Natural killer cell (primary cell): ENCODE data around the gene F5. TPM values are rescaled to one million over a fixed set of nuclear protein-coding genes. Genes with fewer than 3 reads are reported as not detected.

Experiments
- ATAC-seq, 3 donors: fragments of 150-1000 bp in 2 of 3; fragments of 200-7000 bp in 1 of 3; cut with Tn5 transposase; 1 replicate in 1 of 3; 2 replicates in 2 of 3; pipeline ENCODE4 v1.10.0; 2021; ENCODE audit warnings: mild to moderate bottlenecking in 2 of 3, moderate library complexity in 2 of 3
- DNase-seq, 2 donors: peaks; one replicate each; pipeline versions ENCODE4 v3.0.0 to v3.0.0-alpha.2; 2013 to 2021; ENCODE audit warnings: mixed read lengths in 1 of 2
- H3K27ac ChIP-seq: one replicate; pipeline ENCODE4 v1.5.1; 2013; ENCODE audit warnings: mild to moderate bottlenecking, low read length
- H3K27me3 ChIP-seq: one replicate; pipeline ENCODE4 v1.6.1; 2013; ENCODE audit warnings: low read length; ENCODE audit not compliant: control insufficient read depth, insufficient read depth
- H3K36me3 ChIP-seq: one replicate; pipeline ENCODE4 v1.6.1; 2013; ENCODE audit warnings: low read length; ENCODE audit not compliant: control insufficient read depth, insufficient read depth
- H3K4me1 ChIP-seq: one replicate; pipeline ENCODE4 v1.6.1; 2013; ENCODE audit warnings: low read length; ENCODE audit not compliant: control insufficient read depth, insufficient read depth
- H3K4me3 ChIP-seq: one replicate; pipeline ENCODE4 v1.5.1; 2013; ENCODE audit warnings: low read length
- H3K9me3 ChIP-seq: one replicate; pipeline ENCODE4 v1.6.1; 2013; ENCODE audit warnings: low read length; ENCODE audit not compliant: control insufficient read depth, insufficient read depth
- H3K27ac Mint-ChIP-seq, 2 donors: one replicate each; pipeline ENCODE4 v1.8.0; 2022; ENCODE audit warnings: mild to moderate bottlenecking in 2 of 2, mixed read lengths in 2 of 2, moderate library complexity in 1 of 2
- H3K27me3 Mint-ChIP-seq, 2 donors: one replicate each; pipeline ENCODE4 v1.8.0; 2022; ENCODE audit warnings: low read depth in 2 of 2, mixed read lengths in 2 of 2
- H3K36me3 Mint-ChIP-seq: one replicate; pipeline ENCODE4 v1.8.0; 2022; ENCODE audit warnings: mixed read lengths
- H3K4me1 Mint-ChIP-seq, 2 donors: one replicate each; pipeline ENCODE4 v1.8.0; 2022; ENCODE audit warnings: mixed read lengths in 2 of 2
- H3K4me3 Mint-ChIP-seq: one replicate; pipeline ENCODE4 v1.8.0; 2022; ENCODE audit warnings: mild to moderate bottlenecking, moderate library complexity, mixed read lengths
- H3K9me3 Mint-ChIP-seq, 2 donors: one replicate each; pipeline ENCODE4 v1.8.0; 2022; ENCODE audit warnings: mixed read lengths in 2 of 2
- CTCF ChIP-seq: fragments of 200-600 bp; IDR thresholded peaks from one replicate; pipeline ENCODE4 v1.8.0; 2022; ENCODE audit warnings: antibody characterized with exemption
- WGBS: methylation state at CpG from one replicate; pipeline ENCODE4 v1.1.7; 2013; ENCODE audit warnings: missing lambda C conversion rate; ENCODE audit not compliant: insufficient coverage; 5-methylcytosine and 5-hydroxymethylcytosine counted together
- intact Hi-C: fragments of 100-400 bp; cut with micrococcal nuclease; formaldehyde crosslinking; loops from one replicate; pipeline ENCODE4 v1.14.2; 2022
- total RNA-seq, 4 donors: library from RNA; stranded (reverse); fragments of 120-200 nt in 1 of 4; gene quantifications; one replicate each; pipeline versions ENCODE4 v1.2.3 to v1.2.4, GENCODE V29; 2013 to 2022

Gene F5
- total RNA-seq, 3 donors from 2014 or later (not counting 1 experiment from before 2014, with no cell fraction given): 0.02 to 1.7 (median 0.45) TPM

- no peak overlapping the region for H3K27ac Mint-ChIP-seq
- no peak for DNase-seq
- no peak overlapping the region for H3K4me3 Mint-ChIP-seq
- Histone ChIP-seq H3K4me1 (no peaks in the 10 kb centered on the region), H3K9me3 (no peaks in the 10 kb centered on the region), H3K27me3 (no peaks in the 10 kb centered on the region), H3K36me3 (no peaks in the 10 kb centered on the region), H3K4me3 (no peak overlapping the region), H3K27ac (no peak overlapping the region)
- H3K36me3 Mint-ChIP-seq: no peaks in the 10 kb centered on the region
- TF ChIP-seq CTCF: no peak
- 70% methylated on average over 2 of the region's 2 CpGs for WGBS
- peaks cover 3 to 9% of the 10 kb centered on the region in 2 donors for H3K27me3 Mint-ChIP-seq
- H3K9me3 Mint-ChIP-seq: no peaks in the 10 kb centered on the region
- peaks cover 0 to 5% of the 10 kb centered on the region in 2 donors for H3K4me1 Mint-ChIP-seq
- no peak for ATAC-seq
- intact Hi-C loops: loop anchor here (5.0 kb wide), 1 partner anchor 81 kb away; no protein-coding TSS in a partner anchor
Observed at GRCh38 chr1:169548282-169548681, 38.0 kb downstream of the F5 start.

GRCh38 chr1:169546087-169546995, 39.9 kb downstream of the F5 start:
- 54% methylated on average over 13 of the region's 15 CpGs for WGBS
- no peaks in the 10 kb centered on the region for H3K4me1 ChIP-seq
- ATAC-seq (peak; percentile 77 to 91 (median 91)), DNase-seq (peak in 1 of 2 donors; percentile 87)
- no peak overlapping the region for H3K4me3 Mint-ChIP-seq
- intact Hi-C loops: loop anchor here (1.0 to 5.0 kb wide), 4 partner anchors 60 to 1204 kb away; no protein-coding TSS in a partner anchor
- no peaks in the 10 kb centered on the region for H3K36me3 Mint-ChIP-seq
- H3K4me3 ChIP-seq: no peak overlapping the region
- H3K36me3 ChIP-seq: no peaks in the 10 kb centered on the region
- TF ChIP-seq CTCF: peak; percentile 73
- H3K9me3 ChIP-seq: no peaks in the 10 kb centered on the region
- no peak overlapping the region for H3K27ac ChIP-seq
- H3K9me3 Mint-ChIP-seq: no peaks in the 10 kb centered on the region
- H3K27me3 Mint-ChIP-seq: peaks cover 13 to 22% of the 10 kb centered on the region in 2 donors
- peaks cover 3% of the 10 kb centered on the region for H3K27me3 ChIP-seq
- H3K4me1 Mint-ChIP-seq: peaks cover 0 to 5% of the 10 kb centered on the region in 2 donors
- H3K27ac Mint-ChIP-seq: no peak overlapping the region

- no peak for ATAC-seq
- WGBS: 93% methylated on average over 2 of the region's 2 CpGs
- H3K4me1 ChIP-seq: no peaks in the 10 kb centered on the region
- no peak overlapping the region for H3K27ac Mint-ChIP-seq
- peaks cover 13 to 22% of the 10 kb centered on the region in 2 donors for H3K27me3 Mint-ChIP-seq
- H3K4me3 ChIP-seq: no peak overlapping the region
- H3K4me3 Mint-ChIP-seq: no peak overlapping the region
- intact Hi-C loops: loop anchor here (5.0 kb wide), 1 partner anchor 78 kb away; no protein-coding TSS in a partner anchor
- H3K9me3 Mint-ChIP-seq: no peaks in the 10 kb centered on the region
- peaks cover 3% of the 10 kb centered on the region for H3K27me3 ChIP-seq
- H3K4me1 Mint-ChIP-seq: peaks cover 0 to 4% of the 10 kb centered on the region in 2 donors
- TF ChIP-seq CTCF: no peak
- H3K9me3 ChIP-seq: no peaks in the 10 kb centered on the region
- H3K36me3 ChIP-seq: no peaks in the 10 kb centered on the region
- H3K27ac ChIP-seq: no peak overlapping the region
- no peaks in the 10 kb centered on the region for H3K36me3 Mint-ChIP-seq
- DNase-seq: no peak
Observed at GRCh38 chr1:169545472-169545871, 40.8 kb downstream of the F5 start.
